Activated T-helper 1 cell treated with anti-CD3 and anti-CD28 coated beads, Interleukin-12 subunit alpha, Interleukin-12 subunit beta, Interleukin-2, Interleukin-4 antibody, amounts not matched to agents 30 ng/mL and 10 ng/mL and 1 ng/mL, durations not matched to agents 14 hours and 24 hours and 36 hours (primary cell): Measurements from ENCODE around the gene SPOCK1. TPM values are rescaled to one million over a fixed set of nuclear protein-coding genes. Genes with fewer than 3 reads are reported as not detected.

ENCODE experiments used
- DNase-seq: peaks from one replicate; pipeline ENCODE4 v3.0.0; 2021; ENCODE audit warnings: low spot score
- H3K27ac Mint-ChIP-seq: one replicate; pipeline ENCODE4 v1.8.0; 2021; ENCODE audit warnings: mild to moderate bottlenecking, mixed read lengths
- H3K27me3 Mint-ChIP-seq: one replicate; pipeline ENCODE4 v1.8.0; 2022; ENCODE audit warnings: mild to moderate bottlenecking, moderate library complexity, mixed read lengths; ENCODE audit not compliant: insufficient read depth
- H3K36me3 Mint-ChIP-seq: one replicate; pipeline ENCODE4 v1.8.0; 2021; ENCODE audit warnings: low read depth, mixed read lengths
- H3K4me1 Mint-ChIP-seq: one replicate; pipeline ENCODE4 v1.8.0; 2021; ENCODE audit warnings: low read depth, mixed read lengths
- H3K4me3 Mint-ChIP-seq: one replicate; pipeline ENCODE4 v1.8.0; 2021; ENCODE audit warnings: mild to moderate bottlenecking, moderate library complexity, mixed read lengths
- H3K9me3 Mint-ChIP-seq: one replicate; pipeline ENCODE4 v1.8.0; 2021; ENCODE audit warnings: mixed read lengths
- intact Hi-C: fragments of 100-400 bp; cut with micrococcal nuclease; formaldehyde crosslinking; loops from one replicate; pipeline ENCODE4 v1.15.1; 2024
- total RNA-seq: library from RNA; stranded (reverse); gene quantifications from 2 replicates; pipeline ENCODE4 v1.2.3, GENCODE V29; 2022

Gene SPOCK1
- total RNA-seq, 1 donor from 2014 or later, result not detected

DNA sequence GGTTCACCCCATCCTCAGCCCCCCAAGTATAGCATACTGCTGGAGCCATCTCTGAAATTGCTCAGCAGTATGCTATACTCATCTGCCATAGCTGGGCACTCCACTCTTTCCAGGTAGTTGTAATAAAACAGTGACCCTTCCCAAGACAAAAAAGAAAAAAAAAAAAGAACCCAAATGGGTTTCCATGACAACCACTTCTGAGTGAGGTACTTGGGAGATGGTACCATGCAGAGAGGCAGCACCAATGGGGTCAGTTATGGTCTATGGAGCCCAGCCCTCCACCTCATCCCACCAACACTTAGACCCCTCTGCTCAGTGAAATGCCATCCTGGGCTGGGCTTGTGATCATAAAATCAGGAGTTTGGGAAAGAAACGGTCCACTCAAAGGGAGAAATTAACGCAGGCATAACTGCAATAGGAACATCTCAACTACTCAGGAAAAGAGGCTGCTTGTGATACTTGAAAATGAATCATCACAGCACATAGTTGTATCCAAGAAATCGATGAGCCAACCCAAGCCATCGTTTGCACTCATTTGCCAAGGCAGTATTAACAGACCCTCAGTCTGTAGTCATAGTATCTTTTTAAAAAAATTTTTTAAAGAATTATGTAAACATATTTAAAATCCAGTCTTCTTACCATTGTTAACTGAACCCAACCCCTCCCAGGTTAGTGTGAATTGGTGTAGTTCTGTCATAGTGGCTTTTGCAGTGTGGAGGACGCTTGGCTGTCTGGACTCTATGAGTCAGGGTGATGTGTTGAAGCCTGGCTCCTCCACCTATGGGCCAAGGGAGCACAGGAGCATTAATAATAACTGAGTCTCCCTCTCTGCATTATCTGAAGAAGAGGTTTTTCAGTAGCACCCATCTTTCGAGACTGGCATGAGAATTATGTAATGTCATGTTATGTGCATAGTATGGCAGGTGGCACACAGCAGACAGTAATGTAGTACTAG lies 402.7 kb downstream of the SPOCK1 start:
- intact Hi-C loops, result no loop called here
- Mint-ChIP-seq H3K27ac (no peak overlapping the region), H3K4me3 (no peak overlapping the region), H3K36me3 (no peaks in the 10 kb centered on the region), H3K4me1 (no peaks in the 10 kb centered on the region), H3K9me3 (no peaks in the 10 kb centered on the region), H3K27me3 (no peaks in the 10 kb centered on the region)
- DNase-seq, result no peak

- no peak overlapping the region for H3K4me3 Mint-ChIP-seq
- intact Hi-C loops, result no loop called here
- no peaks in the 10 kb centered on the region for H3K36me3 Mint-ChIP-seq
- H3K4me1 Mint-ChIP-seq, result no peaks in the 10 kb centered on the region
- H3K27me3 Mint-ChIP-seq, result no peaks in the 10 kb centered on the region
- DNase-seq, result no peak
- H3K9me3 Mint-ChIP-seq, result no peaks in the 10 kb centered on the region
- no peak overlapping the region for H3K27ac Mint-ChIP-seq
Measured at GRCh38 chr5:137095597-137095996, 403.5 kb downstream of the SPOCK1 start.

DNA sequence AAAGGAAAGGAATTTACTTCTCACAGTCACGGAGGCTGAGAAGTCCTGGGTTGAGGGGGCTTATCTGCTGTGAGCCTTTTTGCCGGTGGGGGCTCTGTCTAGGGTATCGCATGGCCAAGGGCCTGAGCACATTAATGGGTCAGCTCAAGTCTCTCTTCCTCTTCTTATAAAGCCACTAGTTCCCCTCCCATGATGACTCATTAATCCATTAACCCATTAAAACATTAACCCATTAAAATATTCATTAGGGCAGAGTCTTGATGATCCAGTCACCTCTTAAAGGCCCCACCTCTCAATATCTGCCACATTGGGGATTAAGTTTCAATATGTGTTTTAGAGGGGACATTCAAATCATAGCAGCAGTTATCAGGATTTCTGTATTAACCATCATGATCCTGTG lies 406.3 kb downstream of the SPOCK1 start:
- no peak overlapping the region for H3K27ac Mint-ChIP-seq
- intact Hi-C loops, result no loop called here
- H3K27me3 Mint-ChIP-seq, result no peaks in the 10 kb centered on the region
- no peaks in the 10 kb centered on the region for H3K9me3 Mint-ChIP-seq
- no peak for DNase-seq
- H3K36me3 Mint-ChIP-seq, result no peaks in the 10 kb centered on the region
- no peaks in the 10 kb centered on the region for H3K4me1 Mint-ChIP-seq
- no peak overlapping the region for H3K4me3 Mint-ChIP-seq

GRCh38 chr5:137091472-137091871 lies 407.7 kb downstream of the SPOCK1 start:
- no peaks in the 10 kb centered on the region for H3K4me1 Mint-ChIP-seq
- H3K27me3 Mint-ChIP-seq, result no peaks in the 10 kb centered on the region
- DNase-seq, result no peak
- H3K36me3 Mint-ChIP-seq, result no peaks in the 10 kb centered on the region
- no peak overlapping the region for H3K4me3 Mint-ChIP-seq
- intact Hi-C loops, result no loop called here
- H3K27ac Mint-ChIP-seq, result no peak overlapping the region
- H3K9me3 Mint-ChIP-seq, result no peaks in the 10 kb centered on the region

DNA sequence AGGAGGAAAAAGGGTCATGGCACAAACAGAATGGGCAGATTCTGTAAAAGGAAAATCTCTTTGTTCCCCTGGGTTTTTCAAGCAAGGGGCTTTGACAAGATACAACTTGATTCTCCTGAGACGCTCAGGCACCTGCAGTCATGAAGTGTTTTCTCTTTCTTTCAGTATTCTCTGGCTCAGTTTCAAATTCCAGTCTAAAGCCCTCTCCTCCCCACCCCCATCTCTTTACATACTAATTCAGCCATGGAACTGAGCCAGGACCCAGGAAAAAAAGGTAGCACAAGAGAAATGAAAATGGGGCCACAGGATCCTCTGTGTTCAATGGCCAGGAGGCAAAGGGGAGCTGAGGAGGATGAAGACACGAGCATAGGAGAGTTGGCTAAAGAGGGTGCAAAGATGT lies 408.4 kb downstream of the SPOCK1 start:
- Mint-ChIP-seq H3K27ac (no peak overlapping the region), H3K36me3 (no peaks in the 10 kb centered on the region), H3K4me3 (no peak overlapping the region), H3K27me3 (no peaks in the 10 kb centered on the region), H3K4me1 (no peaks in the 10 kb centered on the region), H3K9me3 (no peaks in the 10 kb centered on the region)
- intact Hi-C loops, result no loop called here
- DNase-seq, result no peak

DNA sequence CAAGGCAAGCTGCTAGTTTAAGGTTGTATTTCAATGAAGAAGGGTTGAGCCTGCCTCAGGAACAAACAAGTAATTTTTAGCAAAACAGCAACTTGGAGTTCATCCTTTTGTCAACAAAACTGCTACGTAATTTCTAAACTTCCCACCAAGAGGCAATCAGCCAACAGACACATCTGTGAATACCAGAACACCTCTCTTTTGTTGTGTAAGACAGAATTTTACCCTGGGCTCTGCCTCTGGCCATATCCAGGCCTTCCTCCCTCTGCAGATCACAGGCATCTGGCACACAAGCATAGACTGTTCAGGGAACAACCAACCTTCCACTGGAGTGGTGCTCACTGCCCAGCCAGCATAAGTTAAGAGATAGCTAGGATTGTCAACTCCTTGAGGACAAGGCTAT lies 409.0 kb downstream of the SPOCK1 start:
- no peak overlapping the region for H3K4me3 Mint-ChIP-seq
- H3K9me3 Mint-ChIP-seq, result no peaks in the 10 kb centered on the region
- intact Hi-C loops, result no loop called here
- no peaks in the 10 kb centered on the region for H3K36me3 Mint-ChIP-seq
- H3K27me3 Mint-ChIP-seq, result no peaks in the 10 kb centered on the region
- no peaks in the 10 kb centered on the region for H3K4me1 Mint-ChIP-seq
- DNase-seq, result no peak
- no peak overlapping the region for H3K27ac Mint-ChIP-seq

- no peaks in the 10 kb centered on the region for H3K9me3 Mint-ChIP-seq
- H3K4me1 Mint-ChIP-seq, result no peaks in the 10 kb centered on the region
- DNase-seq, result no peak
- H3K36me3 Mint-ChIP-seq, result no peaks in the 10 kb centered on the region
- H3K27me3 Mint-ChIP-seq, result no peaks in the 10 kb centered on the region
- intact Hi-C loops, result no loop called here
- no peak overlapping the region for H3K27ac Mint-ChIP-seq
- H3K4me3 Mint-ChIP-seq, result no peak overlapping the region
Measured at GRCh38 chr5:137088175-137088574, 411.0 kb downstream of the SPOCK1 start.

- no peak overlapping the region for H3K4me3 Mint-ChIP-seq
- H3K36me3 Mint-ChIP-seq, result no peaks in the 10 kb centered on the region
- H3K27ac Mint-ChIP-seq, result no peak overlapping the region
- H3K4me1 Mint-ChIP-seq, result no peaks in the 10 kb centered on the region
- no peaks in the 10 kb centered on the region for H3K9me3 Mint-ChIP-seq
- DNase-seq, result no peak
- intact Hi-C loops, result no loop called here
- H3K27me3 Mint-ChIP-seq, result no peaks in the 10 kb centered on the region
Measured at GRCh38 chr5:137086342-137086741, 412.8 kb downstream of the SPOCK1 start.

DNA sequence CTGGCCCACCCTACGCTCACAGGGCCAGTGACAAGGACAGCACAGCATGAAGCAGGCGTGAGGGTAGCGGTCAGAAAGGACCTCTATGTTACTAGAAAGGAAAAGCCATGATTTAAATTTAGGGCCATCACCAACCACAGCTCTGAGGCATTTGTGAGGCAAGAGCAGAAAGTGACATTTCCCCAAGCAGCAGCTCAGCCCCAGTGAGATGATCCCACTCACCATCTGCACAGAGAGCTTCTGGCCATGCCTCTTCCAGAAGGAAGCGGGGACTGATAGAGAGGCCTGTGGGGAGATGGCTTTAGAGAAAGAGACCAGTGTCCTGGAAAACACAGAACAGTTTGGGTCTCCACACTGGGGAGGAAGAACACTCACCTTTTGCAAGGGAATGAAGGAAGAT lies 413.9 kb downstream of the SPOCK1 start:
- Mint-ChIP-seq H3K27me3 (no peaks in the 10 kb centered on the region), H3K9me3 (no peaks in the 10 kb centered on the region), H3K36me3 (no peaks in the 10 kb centered on the region), H3K4me3 (no peak overlapping the region), H3K27ac (no peak overlapping the region), H3K4me1 (no peaks in the 10 kb centered on the region)
- intact Hi-C loops, result no loop called here
- DNase-seq, result no peak

DNA sequence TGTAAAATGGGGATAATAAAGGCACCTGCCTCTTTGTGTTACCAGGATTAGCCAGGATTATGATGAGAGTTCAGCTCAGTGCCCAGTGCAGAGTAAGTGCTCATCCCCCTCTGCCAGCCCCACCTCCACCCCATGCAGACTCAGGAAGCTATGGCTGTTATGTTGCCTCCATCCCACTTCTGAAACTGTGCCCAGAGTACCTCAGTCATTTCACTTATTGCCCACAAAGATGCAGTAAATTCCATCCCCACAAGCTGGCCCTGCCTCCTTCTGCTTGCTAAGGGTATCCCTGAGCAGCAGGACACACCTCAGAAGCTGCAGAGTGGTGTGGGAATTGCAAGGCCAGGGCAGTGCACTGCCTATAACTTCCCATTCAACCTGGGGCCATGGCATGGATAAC lies 415.1 kb downstream of the SPOCK1 start:
- no peaks in the 10 kb centered on the region for H3K27me3 Mint-ChIP-seq
- no peaks in the 10 kb centered on the region for H3K4me1 Mint-ChIP-seq
- DNase-seq, result no peak
- intact Hi-C loops, result no loop called here
- H3K4me3 Mint-ChIP-seq, result no peak overlapping the region
- H3K9me3 Mint-ChIP-seq, result no peaks in the 10 kb centered on the region
- H3K36me3 Mint-ChIP-seq, result no peaks in the 10 kb centered on the region
- H3K27ac Mint-ChIP-seq, result no peak overlapping the region

- Mint-ChIP-seq H3K36me3 (no peaks in the 10 kb centered on the region), H3K9me3 (no peaks in the 10 kb centered on the region), H3K4me1 (no peaks in the 10 kb centered on the region), H3K27ac (no peak overlapping the region), H3K27me3 (no peaks in the 10 kb centered on the region), H3K4me3 (no peak overlapping the region)
- intact Hi-C loops, result no loop called here
- DNase-seq, result no peak
Measured at GRCh38 chr5:137082951-137083350, 416.2 kb downstream of the SPOCK1 start.

GRCh38 chr5:137078171-137078665 lies 420.9 kb downstream of the SPOCK1 start:
- Mint-ChIP-seq H3K27ac (no peak overlapping the region), H3K27me3 (peaks cover under 1% of the 10 kb centered on the region), H3K9me3 (no peaks in the 10 kb centered on the region), H3K36me3 (no peaks in the 10 kb centered on the region), H3K4me3 (no peak overlapping the region), H3K4me1 (no peaks in the 10 kb centered on the region)
- intact Hi-C loops, result no loop called here
- DNase-seq, result no peak

DNA sequence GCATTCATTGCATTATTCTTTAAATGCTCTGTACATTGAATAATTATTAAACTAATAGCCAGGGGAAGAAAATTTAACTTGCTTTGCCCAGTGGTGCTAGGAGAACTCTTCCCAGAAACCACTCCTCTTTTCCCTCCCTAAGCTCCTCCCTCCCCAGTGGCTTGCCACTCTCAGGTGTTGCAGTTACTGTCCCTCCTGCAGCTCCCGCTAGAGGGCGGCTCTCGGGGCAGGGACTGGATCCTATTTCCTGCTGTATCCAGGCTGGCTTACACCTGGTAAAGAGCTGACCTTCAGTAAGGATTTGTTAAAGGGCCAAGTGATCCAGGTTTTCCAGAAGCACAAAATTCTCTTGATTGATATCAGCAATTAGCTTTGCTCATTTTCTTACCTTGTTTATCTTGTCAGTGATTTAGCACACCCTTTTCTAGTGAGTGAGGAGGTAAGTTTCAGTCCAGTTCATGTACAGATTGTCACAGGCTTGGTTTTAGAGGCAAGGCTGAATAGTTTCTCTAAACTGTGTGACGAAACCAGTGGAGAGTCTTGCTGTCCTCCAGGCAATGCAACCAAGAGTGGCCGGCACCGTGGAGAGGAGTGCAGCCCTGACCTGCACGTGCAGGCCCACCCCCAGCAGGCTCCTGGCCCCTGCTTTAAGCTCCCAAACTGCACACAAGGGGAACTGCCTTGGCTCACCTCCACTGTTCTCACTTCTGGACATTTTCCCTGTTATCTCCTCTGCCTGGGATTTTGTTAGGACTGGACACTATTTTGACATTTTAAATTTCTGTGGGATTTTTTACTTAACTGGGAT lies 423.8 kb downstream of the SPOCK1 start:
- H3K27me3 Mint-ChIP-seq, result peaks cover 4% of the 10 kb centered on the region
- H3K27ac Mint-ChIP-seq, result no peak overlapping the region
- intact Hi-C loops, result no loop called here
- H3K4me1 Mint-ChIP-seq, result no peaks in the 10 kb centered on the region
- H3K4me3 Mint-ChIP-seq, result no peak overlapping the region
- no peak for DNase-seq
- no peaks in the 10 kb centered on the region for H3K36me3 Mint-ChIP-seq
- H3K9me3 Mint-ChIP-seq, result no peaks in the 10 kb centered on the region
